SK-N-SH (cell line): ENCODE results near the gene SSBP1. TPM values are rescaled to one million over a fixed set of nuclear protein-coding genes. Genes with fewer than 3 reads are reported as not detected.
A peak's percentile ranks its signal among the peaks of the same experiment; 100 is the strongest.

Experiments
- CTCF ChIA-PET: fragments of 300-600, 350-600 bp; formaldehyde crosslinking; extraction: SDS; loops from one replicate; lab custom pipeline; 2021; lab: Yijun Ruan, JAX
- POLR2A ChIA-PET: fragments of 350-600 bp; sonication (Branson Sonifier 250); formaldehyde crosslinking; extraction: SDS; loops from one replicate; lab custom pipeline; 2020; ENCODE audit warnings: antibody characterized with exemption, inconsistent platforms; lab: Yijun Ruan, JAX
- DNase-seq: peaks from one replicate; pipeline ENCODE4 v3.0.0; 2012
- H2AFZ ChIP-seq: fragments of 200-600 bp; sonication (generic); 2 replicates; pipeline ENCODE4 v1.8.1; 2016; ENCODE audit warnings: antibody characterized with exemption, mild to moderate bottlenecking, low read depth
- H3F3A ChIP-seq: fragments of 200-600 bp; sonication (generic); replicated peaks from 2 replicates; pipeline ENCODE3; 2016; ENCODE audit warnings: antibody characterized with exemption, mild to moderate bottlenecking; ENCODE audit not compliant: insufficient read depth
- H3K27ac ChIP-seq, 2 experiments: fragments of 200-500 bp in 1 of 2; fragments of 200-600 bp in 1 of 2; sonication (Bioruptor generic) in 1 of 2; sonication (generic), shearing (Covaris generic) in 1 of 2; 2 replicates each; pipeline versions ENCODE4 v1.5.1 to v1.6.1; 2014 to 2016; ENCODE audit warnings: low read depth in 2 of 2, inconsistent platforms in 1 of 2, low read length in 1 of 2, mild to moderate bottlenecking in 1 of 2, mixed read lengths in 1 of 2
- H3K27me3 ChIP-seq: fragments of 200-600 bp; sonication (generic), shearing (Covaris generic); 2 replicates; pipeline ENCODE4 v1.6.1; 2016; ENCODE audit warnings: mixed run types; ENCODE audit not compliant: insufficient read depth
- H3K36me3 ChIP-seq, 2 experiments: fragments of 200-500 bp in 1 of 2; fragments of 200-600 bp in 1 of 2; sonication (Bioruptor generic) in 1 of 2; sonication (generic) in 1 of 2; replicated peaks in 1 of 2; 2 replicates each; pipeline versions ENCODE3 to v1.5.1; 2014 to 2016; ENCODE audit warnings: low read length in 1 of 2, mild to moderate bottlenecking in 1 of 2; ENCODE audit not compliant: insufficient read depth in 2 of 2, control insufficient read depth in 1 of 2
- H3K4me1 ChIP-seq, 2 experiments: fragments of 200-500 bp in 1 of 2; fragments of 200-600 bp in 1 of 2; sonication (Bioruptor generic) in 1 of 2; sonication (generic), shearing (Covaris generic) in 1 of 2; 2 replicates each; pipeline versions ENCODE4 v1.5.1 to v1.6.1; 2014 to 2016; ENCODE audit warnings: low read depth in 1 of 2, low read length in 1 of 2, mixed run types in 1 of 2; ENCODE audit not compliant: insufficient read depth in 2 of 2, control insufficient read depth in 1 of 2
- H3K4me2 ChIP-seq: fragments of 200-600 bp; sonication (generic), shearing (Covaris generic); 2 replicates; pipeline ENCODE4 v1.6.1; 2017; ENCODE audit warnings: mixed run types
- H3K4me3 ChIP-seq, 2 experiments: fragments of 200-500 bp in 1 of 2; fragments of 200-600 bp in 1 of 2; sonication (Bioruptor generic) in 1 of 2; sonication (generic), shearing (Covaris generic) in 1 of 2; 2 replicates each; pipeline versions ENCODE4 v1.5.1 to v1.8.1; 2014 to 2016; ENCODE audit warnings: low read depth in 2 of 2, inconsistent platforms in 1 of 2, low read length in 1 of 2, mild to moderate bottlenecking in 1 of 2, mixed read lengths in 1 of 2, moderate library complexity in 1 of 2
- H3K79me2 ChIP-seq: fragments of 200-600 bp; sonication (generic); 2 replicates; pipeline ENCODE4 v1.8.1; 2017; ENCODE audit warnings: mild to moderate bottlenecking; ENCODE audit not compliant: insufficient read depth
- H3K9ac ChIP-seq: fragments of 200-600 bp; sonication (generic); 2 replicates; pipeline ENCODE4 v1.6.1; 2017; ENCODE audit warnings: mixed run types
- H3K9me2 ChIP-seq: fragments of 200-600 bp; sonication (generic); 2 replicates; pipeline ENCODE4 v1.6.1; 2017; ENCODE audit warnings: mixed run types
- H3K9me3 ChIP-seq: fragments of 200-600 bp; sonication (generic); 2 replicates; pipeline ENCODE4 v1.6.1; 2017; ENCODE audit warnings: mixed run types, mild to moderate bottlenecking, moderate library complexity
- H4K20me1 ChIP-seq: fragments of 200-600 bp; sonication (generic); 2 replicates; pipeline ENCODE4 v1.6.1; 2017; ENCODE audit warnings: mild to moderate bottlenecking, mixed run types; ENCODE audit not compliant: insufficient read depth
- CHD2 ChIP-seq: fragments of 150-350 bp; IDR thresholded peaks from 2 replicates; pipeline ENCODE4 v1.6.1; 2018; ENCODE audit warnings: low read length; ENCODE audit not compliant: partially characterized antibody
- GATA2 ChIP-seq: sonication (generic); formaldehyde crosslinking; IDR thresholded peaks from 2 replicates; pipeline ENCODE4 v1.5.0; 2020; ENCODE audit warnings: mild to moderate bottlenecking, missing genetic modification reagents
- MXI1 ChIP-seq: IDR thresholded peaks from 2 replicates; pipeline ENCODE4 v1.6.1; 2012; ENCODE audit warnings: mild to moderate bottlenecking, low read depth, low read length, improper control_type of control experiment
- NFIC ChIP-seq: IDR thresholded peaks from 2 replicates; pipeline ENCODE4 v1.4.0; 2012; ENCODE audit warnings: borderline replicate concordance
- RCOR1 ChIP-seq: fragments of 150-350 bp; IDR thresholded peaks from 2 replicates; pipeline ENCODE4 v1.6.1; 2017; ENCODE audit warnings: antibody characterized with exemption, low read length
- RFX5 ChIP-seq: IDR thresholded peaks from 2 replicates; pipeline ENCODE4 v1.6.1; 2012; ENCODE audit warnings: mild to moderate bottlenecking, improper control_type of control experiment, low read length
- RXRA ChIP-seq: IDR thresholded peaks from 2 replicates; pipeline ENCODE4 v1.4.0; 2012; ENCODE audit warnings: low read depth, mild to moderate bottlenecking, borderline replicate concordance
- SIN3A ChIP-seq: IDR thresholded peaks from 2 replicates; pipeline ENCODE4 v1.6.1; 2012; ENCODE audit warnings: low read depth, mild to moderate bottlenecking, low read length, moderate library complexity, borderline replicate concordance
- TAF1 ChIP-seq: IDR thresholded peaks from 2 replicates; pipeline ENCODE4 v1.6.1; 2012; ENCODE audit warnings: low read depth, mild to moderate bottlenecking, low read length, moderate library complexity, borderline replicate concordance
- TEAD4 ChIP-seq: IDR thresholded peaks from 2 replicates; pipeline ENCODE4 v1.4.0; 2012; ENCODE audit warnings: mild to moderate bottlenecking, borderline replicate concordance; ENCODE audit not compliant: insufficient read depth
- WGBS: methylation state at CpG from one replicate; pipeline ENCODE4 v1.1.6; 2017; ENCODE audit warnings: low lambda C conversion rate; 5-methylcytosine and 5-hydroxymethylcytosine counted together
- polyA plus RNA-seq, 3 experiments: library from polyadenylated mRNA; depleted of rRNA; stranded (reverse); fragments of >200 nt; gene quantifications; 2 replicates each; pipeline ENCODE4 v1.2.3, GENCODE V29; 2012
- TF ChIP-seq, protein P1 (sequence below): fragments of 200-600 bp; sonication (generic); IDR thresholded peaks from 2 replicates; pipeline ENCODE4 v1.6.1; 2017; ENCODE audit warnings: antibody characterized with exemption, mild to moderate bottlenecking, moderate library complexity
- TF ChIP-seq, protein P2 (sequence below): IDR thresholded peaks from 2 replicates; pipeline ENCODE4; 2012
- TF ChIP-seq, protein P3 (sequence below): fragments of 150-350 bp; IDR thresholded peaks from 2 replicates; pipeline ENCODE4 v1.6.1; 2017; ENCODE audit warnings: antibody characterized with exemption, low read length, low read depth, borderline replicate concordance
- TF ChIP-seq, protein P4 (sequence below): IDR thresholded peaks from 2 replicates; pipeline ENCODE4 v1.6.1; 2012; ENCODE audit warnings: mild to moderate bottlenecking, low read depth, low read length, moderate library complexity
- TF ChIP-seq, protein P5 (sequence below): IDR thresholded peaks from 2 replicates; pipeline ENCODE4 v1.4.0; 2012; ENCODE audit warnings: low read depth, borderline replicate concordance

The SSBP1 gene
- polyA plus RNA-seq, 1 of the 3 experiments (the other 2 are of a cell fraction), result 212 TPM

DNA sequence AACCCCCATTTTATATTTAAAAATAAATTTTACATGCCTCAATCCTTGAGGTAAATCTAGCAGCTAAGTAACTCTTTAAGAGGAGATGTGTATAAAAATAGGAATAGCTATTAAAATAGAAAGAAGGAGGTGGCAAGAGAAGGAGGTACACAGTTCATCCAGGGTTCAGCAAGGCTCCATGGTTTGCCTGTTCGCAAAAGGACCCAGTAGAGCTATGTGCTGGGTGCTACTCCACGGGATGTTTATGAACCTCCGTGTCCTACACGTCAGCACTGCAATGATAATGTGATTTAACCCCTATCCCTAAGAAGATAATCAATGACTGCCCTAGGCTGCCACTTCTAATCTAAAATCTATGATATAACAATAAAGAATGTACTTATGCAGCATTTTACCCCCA, 35.3 kb upstream of the SSBP1 start:
- Histone ChIP-seq H3K27me3 (no peaks in the 10 kb centered on the region), H3K9me3 (no peaks in the 10 kb centered on the region), H3K36me3 (no peaks in the 10 kb centered on the region), H3K4me2 (peak overlapping the region; percentile 88), H3F3A (peaks cover 4% of the 10 kb centered on the region), H3K9ac (no peak overlapping the region), H3K27ac (no peak overlapping the region), H4K20me1 (0 out of 2 replicates have a peak, but pooled peaks cover 9% of the 10 kb centered on the region), H3K79me2 (peaks cover 29% of the 10 kb centered on the region), H3K4me3 (peak overlapping the region in 1 of 2 experiments; percentile 80; a peak in 2 of 4 replicates), H3K4me1 (peaks cover 2 to 13% of the 10 kb centered on the region in 2 experiments; a peak in 3 of 4 replicates), H3K9me2 (no peaks in the 10 kb centered on the region), H2AFZ (no peak overlapping the region)
- no peak for DNase-seq
- TF ChIP-seq RCOR1 (no peak), RXRA (no peak), TEAD4 (no peak), NFIC (no peak), RFX5 (no peak), SIN3A (no peak), CHD2 (no peak), MXI1 (no peak), GATA2 (CRISPR knock-in tag) (no peak), TAF1 (no peak)
- TF ChIP-seq, protein P1, sequence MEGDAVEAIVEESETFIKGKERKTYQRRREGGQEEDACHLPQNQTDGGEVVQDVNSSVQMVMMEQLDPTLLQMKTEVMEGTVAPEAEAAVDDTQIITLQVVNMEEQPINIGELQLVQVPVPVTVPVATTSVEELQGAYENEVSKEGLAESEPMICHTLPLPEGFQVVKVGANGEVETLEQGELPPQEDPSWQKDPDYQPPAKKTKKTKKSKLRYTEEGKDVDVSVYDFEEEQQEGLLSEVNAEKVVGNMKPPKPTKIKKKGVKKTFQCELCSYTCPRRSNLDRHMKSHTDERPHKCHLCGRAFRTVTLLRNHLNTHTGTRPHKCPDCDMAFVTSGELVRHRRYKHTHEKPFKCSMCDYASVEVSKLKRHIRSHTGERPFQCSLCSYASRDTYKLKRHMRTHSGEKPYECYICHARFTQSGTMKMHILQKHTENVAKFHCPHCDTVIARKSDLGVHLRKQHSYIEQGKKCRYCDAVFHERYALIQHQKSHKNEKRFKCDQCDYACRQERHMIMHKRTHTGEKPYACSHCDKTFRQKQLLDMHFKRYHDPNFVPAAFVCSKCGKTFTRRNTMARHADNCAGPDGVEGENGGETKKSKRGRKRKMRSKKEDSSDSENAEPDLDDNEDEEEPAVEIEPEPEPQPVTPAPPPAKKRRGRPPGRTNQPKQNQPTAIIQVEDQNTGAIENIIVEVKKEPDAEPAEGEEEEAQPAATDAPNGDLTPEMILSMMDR, result no peak
- TF ChIP-seq, protein P2, sequence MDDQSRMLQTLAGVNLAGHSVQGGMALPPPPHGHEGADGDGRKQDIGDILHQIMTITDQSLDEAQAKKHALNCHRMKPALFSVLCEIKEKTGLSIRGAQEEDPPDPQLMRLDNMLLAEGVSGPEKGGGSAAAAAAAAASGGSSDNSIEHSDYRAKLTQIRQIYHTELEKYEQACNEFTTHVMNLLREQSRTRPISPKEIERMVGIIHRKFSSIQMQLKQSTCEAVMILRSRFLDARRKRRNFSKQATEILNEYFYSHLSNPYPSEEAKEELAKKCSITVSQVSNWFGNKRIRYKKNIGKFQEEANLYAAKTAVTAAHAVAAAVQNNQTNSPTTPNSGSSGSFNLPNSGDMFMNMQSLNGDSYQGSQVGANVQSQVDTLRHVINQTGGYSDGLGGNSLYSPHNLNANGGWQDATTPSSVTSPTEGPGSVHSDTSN, result no peak
- TF ChIP-seq, protein P3, sequence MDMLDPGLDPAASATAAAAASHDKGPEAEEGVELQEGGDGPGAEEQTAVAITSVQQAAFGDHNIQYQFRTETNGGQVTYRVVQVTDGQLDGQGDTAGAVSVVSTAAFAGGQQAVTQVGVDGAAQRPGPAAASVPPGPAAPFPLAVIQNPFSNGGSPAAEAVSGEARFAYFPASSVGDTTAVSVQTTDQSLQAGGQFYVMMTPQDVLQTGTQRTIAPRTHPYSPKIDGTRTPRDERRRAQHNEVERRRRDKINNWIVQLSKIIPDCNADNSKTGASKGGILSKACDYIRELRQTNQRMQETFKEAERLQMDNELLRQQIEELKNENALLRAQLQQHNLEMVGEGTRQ, result no peak
- TF ChIP-seq, protein P4, sequence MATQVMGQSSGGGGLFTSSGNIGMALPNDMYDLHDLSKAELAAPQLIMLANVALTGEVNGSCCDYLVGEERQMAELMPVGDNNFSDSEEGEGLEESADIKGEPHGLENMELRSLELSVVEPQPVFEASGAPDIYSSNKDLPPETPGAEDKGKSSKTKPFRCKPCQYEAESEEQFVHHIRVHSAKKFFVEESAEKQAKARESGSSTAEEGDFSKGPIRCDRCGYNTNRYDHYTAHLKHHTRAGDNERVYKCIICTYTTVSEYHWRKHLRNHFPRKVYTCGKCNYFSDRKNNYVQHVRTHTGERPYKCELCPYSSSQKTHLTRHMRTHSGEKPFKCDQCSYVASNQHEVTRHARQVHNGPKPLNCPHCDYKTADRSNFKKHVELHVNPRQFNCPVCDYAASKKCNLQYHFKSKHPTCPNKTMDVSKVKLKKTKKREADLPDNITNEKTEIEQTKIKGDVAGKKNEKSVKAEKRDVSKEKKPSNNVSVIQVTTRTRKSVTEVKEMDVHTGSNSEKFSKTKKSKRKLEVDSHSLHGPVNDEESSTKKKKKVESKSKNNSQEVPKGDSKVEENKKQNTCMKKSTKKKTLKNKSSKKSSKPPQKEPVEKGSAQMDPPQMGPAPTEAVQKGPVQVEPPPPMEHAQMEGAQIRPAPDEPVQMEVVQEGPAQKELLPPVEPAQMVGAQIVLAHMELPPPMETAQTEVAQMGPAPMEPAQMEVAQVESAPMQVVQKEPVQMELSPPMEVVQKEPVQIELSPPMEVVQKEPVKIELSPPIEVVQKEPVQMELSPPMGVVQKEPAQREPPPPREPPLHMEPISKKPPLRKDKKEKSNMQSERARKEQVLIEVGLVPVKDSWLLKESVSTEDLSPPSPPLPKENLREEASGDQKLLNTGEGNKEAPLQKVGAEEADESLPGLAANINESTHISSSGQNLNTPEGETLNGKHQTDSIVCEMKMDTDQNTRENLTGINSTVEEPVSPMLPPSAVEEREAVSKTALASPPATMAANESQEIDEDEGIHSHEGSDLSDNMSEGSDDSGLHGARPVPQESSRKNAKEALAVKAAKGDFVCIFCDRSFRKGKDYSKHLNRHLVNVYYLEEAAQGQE, result no peak
- TF ChIP-seq, protein P5, sequence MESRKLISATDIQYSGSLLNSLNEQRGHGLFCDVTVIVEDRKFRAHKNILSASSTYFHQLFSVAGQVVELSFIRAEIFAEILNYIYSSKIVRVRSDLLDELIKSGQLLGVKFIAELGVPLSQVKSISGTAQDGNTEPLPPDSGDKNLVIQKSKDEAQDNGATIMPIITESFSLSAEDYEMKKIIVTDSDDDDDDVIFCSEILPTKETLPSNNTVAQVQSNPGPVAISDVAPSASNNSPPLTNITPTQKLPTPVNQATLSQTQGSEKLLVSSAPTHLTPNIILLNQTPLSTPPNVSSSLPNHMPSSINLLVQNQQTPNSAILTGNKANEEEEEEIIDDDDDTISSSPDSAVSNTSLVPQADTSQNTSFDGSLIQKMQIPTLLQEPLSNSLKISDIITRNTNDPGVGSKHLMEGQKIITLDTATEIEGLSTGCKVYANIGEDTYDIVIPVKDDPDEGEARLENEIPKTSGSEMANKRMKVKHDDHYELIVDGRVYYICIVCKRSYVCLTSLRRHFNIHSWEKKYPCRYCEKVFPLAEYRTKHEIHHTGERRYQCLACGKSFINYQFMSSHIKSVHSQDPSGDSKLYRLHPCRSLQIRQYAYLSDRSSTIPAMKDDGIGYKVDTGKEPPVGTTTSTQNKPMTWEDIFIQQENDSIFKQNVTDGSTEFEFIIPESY, result no peak
- POLR2A ChIA-PET, result interaction anchor here (0.8 to 1.0 kb wide), 2 partner anchors 35 to 1007 kb away, joined by 3 to 4 read pairs; partner anchors contain the start of genes NDUFB2 and SSBP1
- WGBS, result 85% methylated on average over 4 of the region's 4 CpGs
- CTCF ChIA-PET, result interaction anchor here (0.7 to 4.2 kb wide), 8 partner anchors 12 to 84 kb away, joined by 3 to 25 read pairs (median 4); partner anchors contain the start of gene SSBP1
